GM19328 (cell line): ENCODE results near the gene LMAN2L.
A peak's percentile ranks its signal among the peaks of the same experiment; 100 is the strongest.

Experiments
- ATAC-seq: cut with Tn5 transposase; IDR thresholded peaks from one replicate; pipeline ENCODE4 v1.9.1; 2021; ENCODE audit warnings: mild to moderate bottlenecking, moderate library complexity; ENCODE audit not compliant: unreplicated experiment

LMAN2L gene, protein sequence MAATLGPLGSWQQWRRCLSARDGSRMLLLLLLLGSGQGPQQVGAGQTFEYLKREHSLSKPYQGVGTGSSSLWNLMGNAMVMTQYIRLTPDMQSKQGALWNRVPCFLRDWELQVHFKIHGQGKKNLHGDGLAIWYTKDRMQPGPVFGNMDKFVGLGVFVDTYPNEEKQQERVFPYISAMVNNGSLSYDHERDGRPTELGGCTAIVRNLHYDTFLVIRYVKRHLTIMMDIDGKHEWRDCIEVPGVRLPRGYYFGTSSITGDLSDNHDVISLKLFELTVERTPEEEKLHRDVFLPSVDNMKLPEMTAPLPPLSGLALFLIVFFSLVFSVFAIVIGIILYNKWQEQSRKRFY

DNA sequence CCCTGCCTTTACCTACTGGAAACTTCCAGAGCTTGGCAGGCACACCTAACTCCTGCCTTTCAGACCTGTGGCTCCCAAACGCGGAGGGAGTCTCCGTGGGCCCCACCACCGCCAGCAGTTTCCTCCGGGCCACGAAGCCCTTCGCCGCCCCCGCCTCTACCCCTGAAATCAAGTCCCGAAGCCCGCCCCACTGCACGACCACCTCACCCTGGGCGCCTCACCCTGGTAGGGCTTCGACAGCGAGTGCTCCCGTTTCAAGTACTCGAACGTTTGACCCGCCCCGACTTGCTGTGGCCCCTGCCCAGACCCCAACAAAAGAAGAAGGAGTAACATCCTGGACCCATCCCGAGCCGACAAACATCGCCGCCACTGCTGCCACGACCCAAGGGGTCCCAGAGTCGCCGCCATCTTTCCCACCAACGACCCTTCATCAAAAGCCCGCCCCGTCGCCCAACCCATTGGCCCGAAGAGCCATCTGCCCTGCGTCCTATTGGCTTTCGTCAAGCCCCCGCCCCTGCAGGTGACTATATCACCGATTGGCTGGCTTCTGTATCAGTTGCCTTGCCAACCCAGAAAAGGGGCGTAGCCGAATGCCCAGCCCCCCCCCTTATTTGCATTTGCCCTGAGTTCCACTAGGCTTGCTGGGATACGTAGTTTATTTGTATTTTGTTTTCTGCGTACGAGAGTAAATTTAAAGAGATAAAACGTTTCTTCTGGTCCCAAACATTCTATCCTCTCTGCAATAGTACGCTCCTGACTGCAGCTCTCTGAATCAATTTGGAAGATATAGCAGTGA, at the start of gene LMAN2L:
LMAN2L (minus strand) TSS at position 432 of the 796 bp plus-strand sequence; CDS start at position 408, 24 bp downstream.
- ATAC-seq: peak; percentile 99

DNA sequence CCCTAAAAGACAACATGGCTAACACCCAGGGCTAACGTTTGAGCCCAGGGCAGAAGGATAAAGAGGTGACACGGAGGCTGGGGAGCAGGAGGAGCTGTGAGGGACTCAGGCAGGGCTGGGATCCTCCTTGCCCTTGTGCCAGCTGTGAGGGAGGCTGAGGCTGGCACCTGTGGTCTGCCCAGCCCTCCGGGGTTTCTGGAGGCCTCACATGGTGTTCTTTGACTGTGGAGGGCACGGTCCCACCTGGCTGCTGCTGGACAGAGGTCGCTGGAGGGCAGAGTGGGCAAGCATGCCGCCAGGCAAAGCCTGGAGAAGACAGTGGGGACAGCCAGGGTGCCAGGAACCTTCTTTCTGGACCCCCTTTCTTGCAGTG, 49.4 kb upstream of the LMAN2L start:
- no peak for ATAC-seq

DNA sequence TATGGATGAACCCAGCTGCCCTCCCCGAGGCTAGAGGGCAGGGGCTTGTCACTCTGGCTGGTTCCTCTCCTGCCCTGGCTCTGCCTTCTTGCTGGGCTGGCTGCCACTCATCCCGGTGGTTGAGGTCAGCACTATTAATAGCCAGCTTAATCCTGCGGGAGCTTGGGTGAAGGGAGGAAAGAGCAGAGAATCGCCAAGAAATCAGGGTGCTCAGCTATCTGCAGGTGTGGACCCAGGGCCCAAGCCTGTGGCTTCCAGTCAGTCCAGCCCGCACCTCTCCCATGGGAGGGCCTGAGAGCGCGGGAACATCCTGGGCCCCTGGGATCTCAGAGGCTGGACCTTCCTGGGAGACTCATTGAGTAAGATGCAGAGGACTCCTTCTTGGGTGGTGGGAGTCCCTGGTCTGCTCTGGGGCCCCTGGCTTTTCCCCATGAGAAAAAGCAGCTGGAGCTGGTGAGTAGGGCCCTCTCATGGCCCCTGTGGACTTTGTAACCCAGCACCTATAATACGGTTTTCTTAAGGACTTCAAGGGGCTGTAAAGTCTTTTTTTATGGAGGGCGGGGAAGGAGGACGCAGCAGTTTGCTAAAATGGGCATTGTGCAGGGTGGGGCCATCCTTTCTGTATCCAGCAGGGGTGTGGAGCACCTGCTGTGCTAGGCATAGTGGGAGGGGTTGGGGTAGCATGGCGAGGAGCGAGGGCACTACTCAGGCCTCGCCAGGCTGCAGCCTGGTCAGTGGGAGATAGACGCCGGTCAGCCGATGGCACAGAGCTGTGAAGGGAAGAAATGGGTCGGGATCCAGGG, 48.8 kb upstream of the LMAN2L start:
- no peak for ATAC-seq

DNA sequence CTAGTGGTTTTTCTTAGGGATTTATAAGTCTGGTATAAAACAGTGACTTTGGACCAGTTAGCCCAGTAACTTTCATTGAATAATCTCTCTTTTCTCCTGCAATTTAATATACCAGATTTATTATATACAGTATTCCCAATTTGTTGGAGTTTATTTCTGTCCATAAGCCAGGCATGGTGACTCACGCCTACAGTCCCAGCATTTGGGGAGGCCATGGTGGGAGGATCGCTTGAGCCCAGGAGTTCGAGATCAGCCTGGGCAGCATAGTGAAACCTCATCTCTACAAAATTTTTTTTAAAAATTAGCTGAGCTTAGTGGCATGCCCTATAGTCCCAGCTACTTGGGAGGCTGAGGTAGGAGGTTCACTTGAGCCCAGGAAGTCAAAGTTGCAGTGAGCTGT, 47.5 kb upstream of the LMAN2L start:
- ATAC-seq: no peak

DNA sequence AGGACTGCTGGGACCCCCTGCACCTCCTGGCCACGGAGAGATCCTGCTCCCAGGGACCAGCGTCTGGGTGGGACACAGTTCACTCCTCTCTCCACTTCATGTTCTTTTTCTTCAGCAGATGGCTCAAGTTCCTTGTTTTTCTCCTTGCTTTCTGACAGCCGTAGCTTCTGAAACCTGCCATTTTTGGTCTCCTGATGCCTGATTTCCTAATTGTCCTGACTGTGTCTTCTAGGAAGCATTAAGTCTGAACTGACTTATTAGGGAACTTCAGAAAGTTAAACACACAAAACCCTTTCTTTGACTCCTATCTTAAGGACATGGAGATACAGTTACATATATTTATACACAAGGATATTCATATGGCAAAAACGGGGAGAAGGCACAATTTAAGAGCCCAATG, 43.5 kb upstream of the LMAN2L start:
- no peak for ATAC-seq

DNA sequence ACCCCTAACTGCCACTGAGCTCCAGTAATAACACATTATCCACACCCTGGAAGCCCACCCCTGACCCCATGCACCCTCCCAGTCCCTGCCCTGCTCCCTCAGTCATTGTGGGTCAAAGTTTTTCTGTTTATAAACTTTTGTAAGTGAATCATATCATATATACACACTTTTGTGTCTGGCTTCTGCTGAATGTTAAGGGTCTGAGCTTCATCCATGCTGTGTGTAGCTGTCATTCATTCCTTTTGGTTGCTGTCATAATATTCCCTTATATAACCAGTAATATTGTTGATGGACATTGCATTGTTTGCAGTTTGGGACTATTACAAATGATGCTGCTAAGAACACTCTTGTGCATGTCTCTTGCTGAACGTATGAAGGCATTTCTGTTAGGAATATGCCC, 35.3 kb upstream of the LMAN2L start:
- ATAC-seq: no peak

DNA sequence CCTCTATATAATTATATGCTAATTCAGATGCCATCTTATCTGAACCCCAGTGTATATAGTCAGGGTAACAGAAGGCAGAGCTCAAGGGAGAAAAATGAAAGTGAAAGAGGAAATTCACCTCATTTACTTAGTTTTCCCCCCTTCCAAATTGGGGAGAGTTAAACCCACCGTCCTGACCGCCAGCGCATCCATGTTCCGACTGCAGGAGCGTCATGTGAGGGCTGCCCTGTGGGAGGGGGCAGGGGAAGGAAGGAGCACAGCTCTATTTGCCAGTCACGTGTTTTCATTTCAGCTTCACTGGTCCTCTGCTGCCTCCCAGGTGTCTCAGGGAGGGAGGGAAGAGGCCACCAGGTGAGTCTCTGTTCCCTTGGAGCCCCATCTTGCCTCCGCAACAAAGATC, 34.1 kb upstream of the LMAN2L start:
- no peak for ATAC-seq

DNA sequence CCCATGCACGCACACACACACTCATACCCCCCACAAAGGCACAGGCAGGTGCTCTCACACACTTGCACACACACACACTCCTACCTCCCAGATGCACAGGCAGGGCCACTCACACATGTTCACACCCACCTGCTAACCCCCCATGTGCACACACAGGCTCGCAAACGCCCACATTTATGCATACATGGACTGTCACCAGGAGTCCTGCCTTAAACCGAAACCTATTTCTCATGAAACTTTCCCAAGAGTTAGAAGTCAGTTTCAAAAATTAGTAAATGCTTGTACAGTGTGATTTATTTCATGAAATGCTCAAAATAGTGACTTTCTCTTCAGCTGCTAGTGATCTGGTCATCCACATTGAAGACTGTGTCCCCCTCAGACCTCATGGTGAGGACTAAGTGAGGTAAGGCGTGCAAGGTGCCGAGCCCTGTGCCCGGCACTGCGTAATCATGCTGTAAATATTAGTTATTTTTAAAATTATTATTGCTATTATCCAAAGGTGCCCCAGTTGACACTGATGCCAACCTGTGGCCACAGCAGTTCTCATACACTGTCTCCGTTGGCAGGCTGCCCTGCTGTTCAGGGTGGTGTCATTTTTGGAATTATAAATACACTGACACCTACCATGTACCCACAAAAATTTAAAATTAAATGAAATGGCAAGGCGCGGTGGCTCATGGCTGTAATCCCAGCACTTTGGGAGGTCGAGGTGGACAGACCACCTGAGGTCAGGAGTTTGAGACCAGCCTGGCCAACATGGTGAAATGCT, 33.2 kb upstream of the LMAN2L start:
- ATAC-seq: no peak

DNA sequence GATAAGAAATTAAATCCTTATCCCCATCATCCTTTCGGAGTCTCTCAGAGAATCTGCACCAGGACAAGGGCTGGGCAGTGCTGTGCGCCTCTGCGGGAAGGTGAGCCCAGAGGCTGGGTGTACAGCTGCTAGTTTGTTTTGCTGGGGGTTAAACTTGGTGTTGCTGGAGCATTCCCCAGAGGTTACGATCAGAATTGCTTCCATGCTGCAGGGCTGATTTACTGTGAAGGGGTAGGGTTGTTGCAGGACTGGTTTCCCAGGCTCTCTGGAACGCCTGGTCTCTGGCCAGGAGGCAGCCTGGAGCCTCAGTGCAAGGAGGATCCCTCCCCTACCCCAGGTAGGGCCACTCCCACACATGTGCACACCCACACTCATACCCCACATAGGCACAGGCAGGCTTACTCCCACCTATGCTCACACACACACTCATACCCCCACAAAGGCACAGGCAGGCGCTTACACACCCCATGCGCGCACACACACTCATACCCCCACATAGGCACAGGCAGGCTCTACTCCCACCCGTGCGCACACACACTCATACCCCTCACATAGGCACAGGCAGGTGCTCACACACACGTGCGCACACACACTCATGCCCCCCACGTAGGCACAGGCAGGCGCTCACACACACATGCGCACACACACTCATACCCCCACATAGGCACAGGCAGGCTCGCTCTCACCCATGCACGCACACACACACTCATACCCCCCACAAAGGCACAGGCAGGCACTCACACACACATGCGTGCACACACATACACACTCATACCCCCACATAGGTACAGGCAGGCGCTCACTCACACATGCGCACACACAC, 32.1 kb upstream of the LMAN2L start:
- ATAC-seq: no peak

DNA sequence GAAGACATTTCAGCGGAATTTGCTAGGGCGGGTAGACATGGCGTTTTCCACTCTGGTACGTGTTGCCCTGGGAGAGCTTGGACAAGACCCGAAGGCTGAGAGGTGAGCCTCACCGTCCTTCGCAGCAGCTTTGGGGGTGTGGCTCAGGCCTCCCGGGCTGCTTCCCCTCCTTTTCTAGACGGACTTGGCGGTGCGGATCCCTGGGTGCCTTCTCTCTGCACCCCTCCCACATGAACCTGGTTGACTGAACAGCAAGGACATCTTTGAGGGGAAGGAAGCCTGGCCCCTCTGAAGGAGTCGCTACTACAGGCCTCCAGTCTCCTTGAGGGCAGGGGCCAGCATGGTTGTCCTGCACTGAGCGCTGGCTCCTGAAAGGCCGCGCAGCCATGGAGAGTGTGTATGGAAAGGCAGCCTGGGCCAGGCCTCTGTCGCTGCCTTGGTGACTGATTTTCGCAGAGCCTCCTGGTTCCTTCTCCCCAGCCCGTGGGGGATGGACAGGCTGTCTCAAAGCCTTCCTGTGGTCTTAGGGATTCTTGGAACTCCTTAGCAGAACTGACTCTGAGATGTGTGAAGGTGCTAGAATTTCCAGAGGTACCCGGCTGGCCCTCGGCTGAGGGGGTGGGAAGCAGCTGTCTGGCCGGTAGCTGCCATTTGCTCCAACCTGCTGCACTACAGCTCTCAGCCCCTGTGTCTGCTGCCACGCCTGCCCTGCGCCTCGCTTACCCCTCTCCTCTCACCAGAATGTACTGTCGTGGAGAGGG, 30.8 kb upstream of the LMAN2L start:
- ATAC-seq: no peak

DNA sequence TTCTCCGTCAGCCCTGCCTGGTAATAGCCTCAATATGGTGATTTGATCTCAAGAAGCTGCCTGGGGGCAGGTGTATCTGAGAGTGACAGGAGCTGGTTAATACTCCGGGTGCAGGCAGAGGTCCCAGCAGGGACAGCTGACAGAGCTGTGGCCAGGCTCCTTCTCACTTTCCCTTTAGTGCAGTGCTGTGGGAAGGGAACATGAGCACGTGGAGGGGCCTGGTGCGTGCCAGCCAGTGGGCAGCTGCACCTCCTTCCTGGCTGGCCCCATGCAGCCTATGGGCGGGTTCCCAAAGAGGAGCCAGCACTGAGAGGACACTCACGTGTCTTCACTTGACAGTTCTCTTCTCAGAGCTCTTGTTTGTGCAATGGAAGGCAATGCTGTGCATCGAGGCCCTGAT, 29.9 kb upstream of the LMAN2L start:
- no peak for ATAC-seq

DNA sequence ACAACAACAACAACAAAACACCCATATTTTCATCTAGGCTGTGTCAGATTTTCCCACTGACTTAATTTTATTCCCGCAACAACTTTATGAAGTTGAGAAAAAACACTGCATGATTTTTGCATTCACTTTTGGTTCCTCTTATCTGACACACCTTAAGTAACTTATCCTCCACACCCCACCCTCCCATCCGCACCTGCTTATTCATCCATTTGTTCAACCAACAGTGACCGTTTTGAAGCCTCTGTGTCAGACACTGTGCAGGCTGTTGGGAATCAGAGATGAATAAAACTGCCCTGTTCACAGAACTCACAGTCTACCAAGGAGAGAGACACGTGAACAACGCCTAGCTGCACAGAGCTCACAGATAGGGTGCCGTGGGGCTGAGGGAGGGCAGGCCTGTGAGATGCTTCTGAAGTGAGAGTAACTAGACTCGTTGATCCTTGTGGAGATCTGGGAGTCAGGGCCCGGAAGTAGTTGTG, 28.3 kb upstream of the LMAN2L start:
- ATAC-seq: peak; percentile 41

DNA sequence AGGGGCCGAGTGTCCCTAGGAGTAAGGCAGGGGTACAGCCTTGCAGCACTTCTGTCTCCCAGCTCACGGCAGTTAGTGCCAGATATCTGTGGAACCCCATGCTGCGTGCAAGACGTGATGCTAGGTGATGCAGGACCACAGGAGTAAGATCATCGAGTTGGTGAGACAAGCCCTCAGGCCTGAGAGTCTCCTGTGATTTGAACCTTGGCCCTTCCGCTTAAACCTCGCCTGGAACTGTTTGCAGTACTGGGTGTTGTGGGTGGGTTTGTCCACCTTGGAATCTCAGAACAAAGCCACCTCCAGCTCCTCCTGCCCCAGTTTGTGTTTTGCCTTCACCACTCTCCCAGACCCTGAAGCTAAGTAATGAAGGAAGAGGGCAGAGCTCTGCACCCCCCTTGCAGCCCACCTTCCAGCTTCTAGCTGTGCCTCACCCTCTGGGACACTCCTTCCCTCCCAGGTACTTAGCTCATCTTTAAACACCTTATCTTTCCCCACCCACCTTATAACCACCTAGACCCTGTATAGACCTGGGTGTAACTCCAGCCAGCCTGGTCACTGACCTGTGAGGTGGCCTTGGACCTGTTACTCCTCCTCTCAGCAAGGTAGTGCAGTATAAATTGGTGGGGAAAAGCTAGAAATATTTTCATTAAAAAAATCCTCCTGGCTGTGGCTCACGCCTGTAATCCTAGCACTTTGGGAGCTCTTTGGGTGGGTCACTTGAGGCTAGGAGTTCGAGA, 27.4 kb upstream of the LMAN2L start:
- ATAC-seq: no peak

DNA sequence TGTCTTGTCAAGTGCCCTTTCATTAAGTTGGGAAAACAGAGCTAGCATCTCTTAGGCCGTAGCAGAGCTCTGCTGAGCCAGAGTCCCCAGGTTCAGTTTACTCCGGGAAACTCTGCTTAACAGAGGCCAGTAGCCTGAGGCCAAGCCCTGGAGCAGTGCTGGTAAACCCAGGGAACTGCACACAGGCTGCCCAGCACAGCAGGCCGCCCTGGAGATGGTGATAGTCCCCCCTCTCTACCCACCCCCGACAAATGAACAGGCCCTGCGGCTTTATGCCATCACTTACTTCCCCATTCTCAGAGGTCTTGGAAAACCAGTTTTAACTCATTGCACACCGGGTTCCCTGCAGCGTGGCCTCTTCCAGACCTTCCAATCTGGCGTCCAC, 24.4 kb upstream of the LMAN2L start:
- ATAC-seq: no peak

DNA sequence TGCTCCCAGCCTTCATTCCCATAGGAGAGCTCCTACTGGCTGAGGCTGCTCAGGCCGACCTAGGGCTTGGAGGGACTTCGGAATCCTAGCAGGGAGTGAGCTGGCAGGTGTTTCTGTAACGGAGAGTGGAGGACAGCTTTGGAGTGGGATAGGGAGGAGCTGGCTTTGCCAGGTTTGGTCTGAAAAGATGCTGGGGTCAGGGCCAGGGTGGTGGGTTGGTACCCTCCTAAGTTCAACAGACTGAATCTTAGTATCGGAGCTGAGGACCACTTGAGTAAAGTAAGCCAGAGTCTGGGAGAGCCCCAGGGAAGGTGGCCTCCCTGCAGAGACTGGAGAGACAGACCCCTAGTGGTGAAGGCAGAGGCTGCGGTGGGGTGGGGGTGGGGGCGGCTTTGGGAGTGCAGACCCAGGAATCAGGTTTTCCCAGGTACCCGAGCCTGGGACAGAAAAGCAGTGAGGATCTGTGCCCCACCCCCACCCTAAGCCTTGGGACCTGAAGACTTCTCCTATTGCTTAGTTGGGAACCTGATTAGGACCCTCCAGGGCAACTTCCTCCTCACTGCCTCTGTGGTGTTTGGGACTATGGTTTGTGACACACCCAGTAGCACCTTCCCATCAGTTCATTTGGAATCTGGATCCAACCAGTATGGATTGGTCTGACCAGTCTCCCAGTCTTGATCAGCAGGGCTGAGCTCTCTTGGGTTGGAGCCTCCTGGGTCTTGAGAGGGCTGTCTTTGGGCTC, 23.8 kb upstream of the LMAN2L start:
- ATAC-seq: no peak

DNA sequence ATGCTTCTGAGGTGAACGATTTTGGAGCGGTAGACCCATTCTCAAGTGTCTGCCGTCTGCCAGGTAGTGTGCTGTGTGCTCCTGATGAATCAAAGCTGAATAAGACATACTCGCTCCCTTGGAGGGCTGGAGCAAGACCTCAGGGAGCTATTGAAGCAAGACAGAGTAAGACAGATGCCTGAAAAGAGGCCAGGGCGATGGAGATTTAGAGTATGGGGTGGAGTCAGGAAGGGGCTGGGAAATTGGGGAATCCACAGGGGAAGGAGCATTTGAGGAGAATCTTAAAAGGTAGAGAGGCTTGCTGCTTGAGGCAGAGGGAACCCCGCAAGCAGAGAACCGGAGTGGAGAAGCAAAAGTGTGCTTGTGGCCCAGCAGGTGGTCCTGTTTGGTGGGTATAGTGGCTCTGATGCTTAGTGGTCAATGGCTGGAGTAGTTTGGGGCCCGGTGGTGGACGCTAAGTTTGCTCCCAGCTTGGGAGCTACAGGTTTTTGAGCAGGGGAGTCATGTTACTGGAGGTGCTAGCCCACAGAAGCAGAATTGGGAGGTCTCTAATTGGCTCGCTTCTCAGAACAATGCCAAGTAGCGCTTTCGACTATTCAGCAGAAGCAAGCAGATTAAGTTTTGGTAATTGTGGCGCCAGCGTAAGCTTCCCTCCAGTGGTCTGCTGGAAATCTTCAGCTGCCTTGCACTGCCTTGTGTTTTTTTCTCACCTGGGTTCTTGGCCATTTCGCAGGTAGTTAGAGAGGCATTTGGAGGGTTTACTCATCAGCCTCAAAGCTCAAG, 22.9 kb upstream of the LMAN2L start:
- no peak for ATAC-seq
